Parathyroid adenoma (tissue), 2 donors: ENCODE measurements around the gene MLST8.

ENCODE experiments used
- H2AFZ ChIP-seq: fragments of 300-600 bp; sonication (generic); one replicate; pipeline ENCODE4 v1.7.0; 2017; ENCODE audit warnings: antibody characterized with exemption, mild to moderate bottlenecking
- H3K27ac ChIP-seq: fragments of 300-600 bp; sonication (generic); one replicate; pipeline ENCODE4 v1.7.0; 2017
- H3K27me3 ChIP-seq: fragments of 300-600 bp; sonication (generic); one replicate; pipeline ENCODE4 v1.7.0; 2017; ENCODE audit warnings: low read length; ENCODE audit not compliant: control insufficient read depth, insufficient read depth
- H3K36me3 ChIP-seq: fragments of 300-600 bp; sonication (generic); one replicate; pipeline ENCODE4 v1.7.0; 2017; ENCODE audit warnings: low read length; ENCODE audit not compliant: control insufficient read depth, insufficient read depth
- H3K4me1 ChIP-seq: fragments of 300-600 bp; sonication (generic); one replicate; pipeline ENCODE4 v1.7.0; 2017; ENCODE audit warnings: control low read depth
- H3K4me2 ChIP-seq: fragments of 300-600 bp; sonication (generic); one replicate; pipeline ENCODE4 v1.7.0; 2017; ENCODE audit warnings: low read length
- H3K4me3 ChIP-seq: fragments of 300-600 bp; sonication (generic); one replicate; pipeline ENCODE4 v1.7.0; 2017; ENCODE audit warnings: low read depth, low read length
- H3K79me2 ChIP-seq: fragments of 300-600 bp; sonication (generic); one replicate; pipeline ENCODE4 v1.7.0; 2017; ENCODE audit warnings: control low read depth
- H3K9ac ChIP-seq: fragments of 300-600 bp; sonication (generic); one replicate; pipeline ENCODE4 v1.7.0; 2017; ENCODE audit warnings: mild to moderate bottlenecking
- H3K9me3 ChIP-seq: fragments of 300-600 bp; sonication (generic); one replicate; pipeline ENCODE4 v1.7.0; 2017; ENCODE audit warnings: low read length; ENCODE audit not compliant: control insufficient read depth
- CTCF ChIP-seq: fragments of 300-600 bp; sonication (generic); IDR thresholded peaks from one replicate; pipeline ENCODE4 v1.7.0; 2017; ENCODE audit warnings: antibody characterized with exemption, mild to moderate bottlenecking
- donor health status: primary hyperparathyroidism.

The MLST8 gene

GRCh38 chr16:2242598-2242997, 37.3 kb downstream of the MLST8 start:
- H3K27ac ChIP-seq = no peak overlapping the region
- H3K9me3 ChIP-seq = no peaks in the 10 kb centered on the region
- TF ChIP-seq CTCF = no peak
- H3K4me2 ChIP-seq = no peak overlapping the region
- no peaks in the 10 kb centered on the region for H3K4me1 ChIP-seq
- H3K27me3 ChIP-seq = no peaks in the 10 kb centered on the region
- H3K4me3 ChIP-seq = no peak overlapping the region
- no peak overlapping the region for H2AFZ ChIP-seq
- no peak overlapping the region for H3K9ac ChIP-seq
- no peaks in the 10 kb centered on the region for H3K79me2 ChIP-seq
- no peaks in the 10 kb centered on the region for H3K36me3 ChIP-seq

GRCh38 chr16:2243031-2243528, 37.8 kb downstream of the MLST8 start:
- H3K4me3 ChIP-seq = no peak overlapping the region
- no peaks in the 10 kb centered on the region for H3K4me1 ChIP-seq
- H3K27ac ChIP-seq = no peak overlapping the region
- H2AFZ ChIP-seq = no peak overlapping the region
- H3K79me2 ChIP-seq = no peaks in the 10 kb centered on the region
- TF ChIP-seq CTCF = no peak
- H3K4me2 ChIP-seq = no peak overlapping the region
- H3K9ac ChIP-seq = no peak overlapping the region
- H3K36me3 ChIP-seq = no peaks in the 10 kb centered on the region
- no peaks in the 10 kb centered on the region for H3K27me3 ChIP-seq
- no peaks in the 10 kb centered on the region for H3K9me3 ChIP-seq

- Histone ChIP-seq H3K27me3 (no peaks in the 10 kb centered on the region), H3K4me3 (no peak overlapping the region), H3K79me2 (no peaks in the 10 kb centered on the region), H3K9ac (no peak overlapping the region), H3K27ac (no peak overlapping the region), H3K4me1 (no peaks in the 10 kb centered on the region), H3K4me2 (no peak overlapping the region), H2AFZ (no peak overlapping the region), H3K9me3 (no peaks in the 10 kb centered on the region), H3K36me3 (no peaks in the 10 kb centered on the region)
- no peak for TF ChIP-seq CTCF
Measured at GRCh38 chr16:2243781-2244180, 38.5 kb downstream of the MLST8 start.

GRCh38 chr16:2244301-2244700, 39.0 kb downstream of the MLST8 start:
- no peaks in the 10 kb centered on the region for H3K36me3 ChIP-seq
- H3K9me3 ChIP-seq = no peaks in the 10 kb centered on the region
- no peaks in the 10 kb centered on the region for H3K79me2 ChIP-seq
- no peak for TF ChIP-seq CTCF
- H3K4me3 ChIP-seq = no peak overlapping the region
- no peak overlapping the region for H2AFZ ChIP-seq
- H3K9ac ChIP-seq = no peak overlapping the region
- H3K27ac ChIP-seq = no peak overlapping the region
- no peaks in the 10 kb centered on the region for H3K4me1 ChIP-seq
- H3K27me3 ChIP-seq = no peaks in the 10 kb centered on the region
- H3K4me2 ChIP-seq = no peak overlapping the region

- Histone ChIP-seq H3K79me2 (no peaks in the 10 kb centered on the region), H3K27me3 (no peaks in the 10 kb centered on the region), H3K27ac (no peak overlapping the region), H3K9me3 (no peaks in the 10 kb centered on the region), H3K4me2 (no peak overlapping the region), H3K9ac (no peak overlapping the region), H2AFZ (no peak overlapping the region), H3K4me1 (no peaks in the 10 kb centered on the region), H3K36me3 (no peaks in the 10 kb centered on the region), H3K4me3 (no peak overlapping the region)
- TF ChIP-seq CTCF = no peak
Measured at GRCh38 chr16:2244926-2245795, 39.9 kb downstream of the MLST8 start.
